HG02588 (cell line): ENCODE measurements around the gene ACTA1.
"Not testable (repeated sequence)": the region's sequence is repeated elsewhere in the genome, so short reads cannot be mapped to it uniquely, and the experiment has no call there.

Experiments used
- ATAC-seq: cut with Tn5 transposase; IDR thresholded peaks from one replicate; pipeline ENCODE4 v1.9.1; 2021; ENCODE audit warnings: mild to moderate bottlenecking, moderate library complexity; ENCODE audit not compliant: unreplicated experiment

The ACTA1 gene

DNA sequence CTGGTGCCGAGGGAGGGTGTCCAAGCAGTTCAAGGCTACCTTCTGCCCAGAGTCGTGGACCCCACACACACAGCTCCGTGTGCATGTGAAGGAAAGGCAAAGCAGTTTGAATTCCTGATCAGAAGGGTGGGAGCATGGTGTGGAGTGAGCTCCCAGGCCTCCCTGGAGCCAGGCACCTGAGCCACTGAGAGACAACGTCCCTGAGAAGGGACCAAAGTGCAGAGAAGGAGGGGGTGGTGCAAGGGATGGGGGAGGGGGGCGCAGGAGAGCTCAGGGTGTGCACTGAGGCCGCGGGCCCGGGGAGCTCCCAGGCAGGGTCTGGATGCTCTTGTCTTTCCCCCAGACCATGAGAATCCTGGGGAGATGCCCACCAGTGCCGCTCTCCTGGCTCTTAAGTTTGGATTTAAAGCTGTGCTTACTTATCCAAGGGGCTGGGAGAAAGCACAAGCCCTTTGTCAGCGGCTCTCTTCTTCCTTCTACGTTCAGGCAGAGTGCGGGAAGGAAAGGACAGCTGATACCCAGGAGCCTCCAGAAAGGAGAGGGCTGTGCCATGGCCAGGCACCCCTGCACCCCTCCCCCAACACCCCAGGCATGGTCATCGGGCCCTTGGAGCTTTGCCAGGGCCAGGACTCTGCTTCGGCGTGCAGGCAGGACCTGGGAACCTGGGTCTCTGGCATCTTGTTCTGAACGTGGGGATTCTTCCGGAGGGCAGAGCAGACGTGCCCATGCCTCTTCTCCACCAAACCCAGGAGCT, 24.1 kb downstream of the ACTA1 start:
- no peak for ATAC-seq

DNA sequence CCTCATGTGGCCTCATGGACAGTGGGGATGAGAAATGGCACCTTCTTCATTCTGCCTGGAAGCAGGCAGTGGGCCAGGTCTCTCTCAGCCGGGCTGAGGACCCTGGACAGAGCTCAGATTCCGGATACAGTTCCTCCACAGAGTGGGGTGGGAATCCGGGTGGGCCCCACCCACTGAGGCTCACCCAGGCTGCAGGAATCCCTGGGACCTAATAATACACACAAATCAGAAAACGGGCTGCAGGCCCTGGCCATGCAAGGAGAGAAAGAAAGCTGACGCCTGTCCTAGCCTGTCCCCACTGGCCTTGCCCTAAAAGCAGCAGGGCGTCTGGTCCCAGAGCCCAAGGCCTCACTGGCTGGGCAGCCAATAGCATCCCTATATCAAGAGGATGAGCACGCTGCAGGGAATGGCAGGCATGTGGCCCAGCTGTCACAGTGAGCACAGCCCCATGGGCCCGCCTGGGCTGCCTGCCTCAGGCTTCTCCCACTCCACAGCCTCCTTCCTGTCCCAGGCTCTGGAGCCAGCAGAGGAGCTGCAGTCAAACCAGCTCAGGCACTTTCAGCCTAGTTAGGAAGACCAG, 25.3 kb downstream of the ACTA1 start:
- ATAC-seq, result no peak

DNA sequence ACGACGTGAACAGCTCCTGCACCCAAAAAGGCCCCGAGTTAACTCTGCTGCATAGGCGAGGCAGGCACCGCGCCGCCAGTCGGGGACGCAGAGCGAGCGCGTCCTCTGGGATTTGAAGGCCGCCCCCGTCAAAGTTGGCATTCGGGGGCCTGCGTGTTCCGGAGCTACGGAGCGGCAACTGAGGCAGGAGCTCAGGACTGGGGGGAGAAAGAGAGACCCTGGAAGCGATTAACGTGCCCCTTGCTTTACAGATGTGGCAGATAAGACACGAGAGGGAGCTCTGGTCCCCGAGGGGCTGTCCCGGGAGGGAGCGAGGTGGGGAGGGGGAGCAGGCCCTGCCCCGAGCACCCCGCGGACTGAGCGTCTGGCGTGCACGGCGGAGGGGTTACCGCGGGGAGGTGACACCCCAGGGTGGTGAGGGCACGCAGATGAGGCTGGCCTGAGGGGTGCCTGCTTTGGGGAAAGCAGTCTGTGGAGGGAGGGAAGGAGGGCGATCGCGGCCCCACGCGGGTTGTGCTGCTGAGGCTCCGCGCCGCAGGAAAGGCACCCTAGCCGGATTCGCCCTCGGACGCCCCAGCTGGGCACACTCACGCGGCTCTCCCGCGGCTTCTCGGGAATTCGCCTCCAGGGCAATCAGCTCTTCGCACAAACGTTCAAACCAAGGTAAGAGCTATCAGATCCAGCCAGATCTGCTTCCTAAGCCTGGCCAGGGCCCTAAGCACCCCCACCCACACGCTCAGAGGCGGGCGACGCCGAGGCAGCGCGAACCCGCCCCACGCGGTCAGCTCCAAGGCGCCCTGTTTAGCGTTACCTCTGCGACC, 26.5 kb downstream of the ACTA1 start:
- ATAC-seq, result no peak

DNA sequence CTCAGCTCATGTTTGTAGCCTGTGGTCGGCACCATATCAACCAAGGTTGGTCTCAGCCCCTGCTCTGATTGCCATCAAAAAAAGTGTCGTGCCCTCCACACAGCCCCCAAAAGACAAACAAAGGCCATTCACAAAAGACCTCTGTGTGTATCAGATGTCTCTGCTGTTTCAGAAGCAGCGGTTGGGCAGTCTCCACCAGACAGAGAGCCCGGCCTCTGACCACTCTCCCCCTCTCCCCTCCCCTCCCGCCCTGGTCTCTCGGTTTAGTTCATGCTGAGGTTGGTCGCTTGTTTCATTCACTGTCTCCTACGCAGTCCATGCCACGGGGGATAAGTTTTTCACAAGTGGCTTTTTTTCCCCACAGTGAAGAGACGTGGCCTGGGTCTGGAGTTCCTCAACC, 27.1 kb downstream of the ACTA1 start:
- no peak for ATAC-seq

DNA sequence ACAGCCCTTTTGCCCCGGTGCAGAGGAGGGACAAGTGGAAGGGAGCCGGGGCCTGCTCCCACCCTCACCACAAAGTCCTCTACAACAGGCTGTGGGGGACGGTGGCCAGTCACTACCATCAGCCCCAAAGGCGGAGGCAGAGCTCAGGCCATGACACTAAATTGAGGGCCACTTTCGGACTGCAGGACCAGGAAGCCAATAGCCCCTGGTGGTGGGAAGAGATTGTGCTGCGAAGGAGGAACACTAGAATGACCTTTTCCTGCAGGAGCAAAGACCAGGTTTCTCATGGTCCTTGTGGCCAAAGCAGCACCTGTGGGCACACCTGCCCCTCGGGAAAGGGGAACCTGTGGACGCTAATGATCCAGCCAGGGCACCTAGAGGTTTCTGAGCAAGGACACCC, 30.3 kb downstream of the ACTA1 start:
- no peak for ATAC-seq

DNA sequence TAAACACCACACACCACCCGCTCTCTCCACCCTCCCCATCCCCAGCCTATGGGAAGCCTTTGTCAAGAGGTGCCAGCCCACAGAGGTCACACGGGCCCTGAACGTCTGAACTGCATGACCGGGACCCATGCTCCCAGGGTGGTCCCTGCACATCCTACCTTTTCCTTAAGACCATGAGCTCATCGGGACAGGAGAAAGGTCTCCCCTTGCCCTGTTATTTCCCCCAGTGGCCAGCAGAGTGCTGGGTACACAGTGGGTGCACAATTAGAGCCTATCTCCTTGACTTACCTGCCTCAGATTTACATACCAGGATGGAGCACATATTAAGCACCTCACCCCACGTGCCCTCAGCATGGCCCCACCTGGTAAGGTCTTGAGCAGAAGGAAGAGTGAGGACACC, 30.9 kb downstream of the ACTA1 start:
- ATAC-seq, result no peak

DNA sequence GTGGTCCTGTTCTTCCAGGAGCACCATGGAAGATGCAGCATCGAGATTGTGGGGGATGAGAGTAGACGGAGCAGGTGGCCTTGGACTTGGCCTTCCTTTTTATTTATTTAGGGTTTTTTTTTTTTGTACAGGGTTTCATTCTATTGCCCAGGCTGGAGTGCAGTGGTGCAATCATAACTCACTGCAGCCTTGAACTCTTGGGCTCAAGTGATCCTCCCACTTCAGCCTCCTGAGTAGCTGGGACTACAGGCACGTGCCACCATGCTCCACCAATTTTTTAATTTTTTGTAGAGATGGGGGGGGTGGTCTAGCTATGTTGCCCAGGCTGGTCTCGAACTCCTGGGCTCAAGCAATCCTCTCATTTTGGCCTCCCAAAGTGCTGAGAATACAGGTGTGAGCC, 31.6 kb downstream of the ACTA1 start:
- not testable (repeated sequence) for ATAC-seq

DNA sequence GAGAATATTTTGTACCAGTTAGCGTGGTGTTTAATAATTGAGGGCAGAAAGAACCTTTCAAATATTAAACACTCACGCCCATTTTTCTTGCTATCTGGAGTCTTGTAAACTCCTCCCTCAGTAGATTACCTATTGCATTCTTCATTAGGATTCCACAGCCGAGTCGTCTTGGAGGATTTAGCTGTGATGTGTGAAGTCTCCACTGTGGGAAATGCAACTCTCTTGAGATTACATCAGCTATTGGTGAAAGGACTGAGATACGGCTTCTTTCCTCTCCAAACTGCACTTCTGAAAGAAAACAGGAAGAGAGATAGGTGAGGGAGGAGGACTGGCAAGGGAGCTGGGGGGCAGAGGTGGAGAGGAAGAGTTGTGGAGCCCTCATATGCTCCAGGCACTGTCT, 36.1 kb downstream of the ACTA1 start:
- no peak for ATAC-seq

DNA sequence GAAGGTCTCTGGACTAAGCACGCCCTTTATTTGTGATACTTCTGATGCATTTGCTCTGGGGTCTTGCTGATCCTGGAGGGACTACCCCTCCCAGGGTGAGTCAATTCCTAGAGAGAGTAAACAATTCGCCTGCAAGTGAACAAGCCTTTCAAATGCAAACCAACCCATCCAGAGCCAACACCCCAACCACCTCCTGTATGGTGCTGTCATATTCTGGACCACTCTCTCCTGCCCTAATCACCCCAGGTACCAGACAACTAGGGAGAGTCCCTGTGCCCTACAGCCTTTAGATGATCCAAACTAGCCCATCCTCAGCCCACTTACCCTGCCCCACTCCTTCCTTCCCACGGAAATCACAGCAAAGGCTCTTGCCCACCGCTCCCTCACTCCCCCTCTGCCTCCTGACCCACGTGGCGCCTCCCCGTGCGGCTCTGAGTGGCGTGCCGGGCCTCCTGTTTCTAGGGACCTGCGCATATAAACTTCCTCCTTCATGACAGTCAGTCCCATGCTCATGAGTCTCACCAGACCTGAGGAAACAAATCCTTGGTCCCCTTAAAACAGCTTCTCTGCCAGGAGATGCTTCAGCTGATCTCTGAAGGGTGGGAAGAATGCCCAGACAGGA, 37.2 kb downstream of the ACTA1 start:
- ATAC-seq, result no peak

DNA sequence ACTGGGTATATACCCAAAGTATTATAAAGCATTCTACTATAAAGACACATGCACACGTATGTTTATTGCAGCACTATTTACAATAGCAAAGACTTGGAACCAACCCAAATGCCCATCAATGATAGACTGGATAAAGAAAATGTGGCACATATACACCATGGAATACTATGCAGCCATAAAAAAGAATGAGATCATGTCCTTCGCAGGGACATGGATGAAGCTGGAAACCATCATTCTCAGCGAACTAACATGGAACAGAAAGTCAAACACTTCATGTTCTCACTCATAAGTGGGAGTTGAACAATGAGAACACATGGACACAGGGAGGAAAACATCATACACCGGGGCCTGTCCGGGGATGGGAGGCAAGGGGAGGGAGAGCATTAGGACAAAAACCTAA, 39.4 kb downstream of the ACTA1 start:
- ATAC-seq, result not testable (repeated sequence)

DNA sequence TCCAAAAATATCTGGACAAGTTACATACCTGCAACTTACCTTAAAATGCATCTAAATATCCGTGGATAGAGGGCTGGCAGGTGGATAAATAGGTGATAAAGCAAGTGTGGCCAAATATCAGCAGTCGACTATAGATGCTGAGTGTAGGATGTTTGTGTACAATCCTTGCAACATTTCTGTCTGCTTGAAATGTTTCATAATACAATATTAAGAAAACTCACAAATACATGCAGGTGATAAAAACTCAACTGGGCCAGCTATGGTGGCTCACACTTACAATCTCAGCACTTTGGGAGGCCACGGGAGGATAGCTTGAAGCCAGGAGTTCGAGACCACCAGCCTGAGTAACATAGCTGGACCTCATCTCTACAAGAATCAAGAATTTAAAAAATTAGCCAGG, 41.0 kb downstream of the ACTA1 start:
- no peak for ATAC-seq

DNA sequence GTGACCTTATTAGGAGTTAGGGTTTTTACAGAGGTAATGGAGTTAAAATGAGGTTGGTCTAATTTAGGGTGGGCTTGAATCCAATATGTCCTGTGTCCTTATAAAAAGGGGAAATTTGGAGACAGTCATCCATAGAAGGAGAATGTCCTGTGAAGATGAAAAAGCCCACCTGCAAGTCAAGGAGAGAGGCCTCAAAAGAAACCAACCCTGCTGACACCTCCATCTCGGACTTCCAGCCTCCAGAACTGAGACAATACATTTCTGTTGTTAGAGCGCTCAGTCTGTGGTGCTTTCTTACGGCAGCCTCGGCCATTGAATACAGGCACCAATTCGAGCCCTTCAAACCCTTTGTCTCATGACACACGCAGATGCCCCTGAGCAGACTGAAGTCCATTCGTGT, 43.8 kb downstream of the ACTA1 start:
- no peak for ATAC-seq

DNA sequence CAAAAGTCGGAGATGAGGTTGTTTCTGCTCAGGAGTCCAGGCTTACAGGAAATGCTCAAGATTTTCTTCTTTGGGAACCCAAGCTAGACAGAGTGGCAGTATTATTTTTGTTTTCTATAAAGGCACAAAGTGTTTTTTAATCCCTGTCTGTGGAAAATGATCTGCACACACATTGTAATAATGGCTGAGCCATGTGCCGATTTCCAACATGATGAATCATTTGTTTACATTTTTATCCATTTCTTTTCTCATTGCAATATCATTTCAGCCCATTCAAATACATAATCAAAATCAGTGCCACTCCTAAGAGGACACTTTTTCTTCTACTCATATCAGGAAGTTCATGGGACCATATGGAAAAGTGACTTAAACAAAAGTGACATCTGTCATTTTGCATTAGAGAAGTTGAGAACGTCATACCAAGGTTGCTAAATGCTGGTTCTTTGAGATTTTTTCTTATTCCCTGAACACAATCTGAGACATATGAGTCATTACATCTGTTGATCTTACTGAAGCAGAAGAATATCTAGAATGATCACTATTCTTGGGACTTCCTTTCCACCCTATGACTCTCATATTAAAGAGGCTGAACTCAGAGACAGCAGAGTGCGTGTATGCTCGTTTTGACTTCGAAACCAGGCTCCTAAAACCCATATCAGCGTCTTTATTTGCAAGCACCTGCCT, 44.9 kb downstream of the ACTA1 start:
- no peak for ATAC-seq

DNA sequence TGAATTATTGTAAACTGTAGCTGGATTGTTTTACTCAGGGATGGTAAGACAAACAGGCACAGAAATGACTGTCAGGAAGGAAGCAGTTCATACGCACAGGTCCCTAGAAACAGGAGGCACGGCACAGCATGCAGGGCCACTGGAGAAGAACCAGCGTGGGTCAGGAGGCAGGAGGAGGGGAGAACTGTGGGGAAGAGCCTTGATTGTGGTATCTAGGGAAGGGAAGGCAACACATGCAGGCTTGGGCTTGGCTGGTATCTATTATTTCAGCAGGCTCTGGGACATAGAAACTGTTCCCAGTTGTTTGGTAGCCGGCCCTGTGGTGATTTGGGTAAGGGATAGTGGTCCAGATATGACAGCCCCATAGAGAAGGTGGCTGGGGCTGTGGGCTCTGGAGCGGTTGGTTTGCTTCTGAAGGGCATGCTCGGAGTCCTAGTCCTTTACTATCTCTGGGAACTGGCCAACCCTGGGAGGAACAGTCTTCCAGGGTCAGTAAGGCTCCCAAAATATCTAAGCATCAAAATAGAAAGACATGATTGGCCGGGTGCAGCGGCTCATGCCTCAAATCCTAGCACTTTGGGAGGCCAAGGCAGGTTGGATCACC, 47.9 kb downstream of the ACTA1 start:
- no peak for ATAC-seq

DNA sequence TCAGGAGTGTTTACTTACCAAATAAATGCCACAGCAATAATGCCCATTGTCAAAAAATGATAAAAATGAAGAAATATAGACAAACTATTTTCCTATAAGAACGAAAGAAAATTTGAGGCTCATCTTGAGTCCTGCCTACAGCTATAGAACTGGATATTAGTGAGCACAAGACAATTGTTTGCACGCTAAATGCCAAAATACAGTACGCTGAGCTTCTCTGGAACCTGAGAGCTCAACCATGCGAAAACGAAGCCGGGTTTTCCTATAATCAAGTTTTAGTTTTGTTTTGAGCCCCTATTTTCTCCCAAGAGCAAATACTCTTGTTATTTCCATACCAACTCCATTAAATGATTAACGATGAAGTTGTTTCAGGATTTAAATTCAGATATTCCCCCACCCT, 49.1 kb downstream of the ACTA1 start:
- no peak for ATAC-seq

DNA sequence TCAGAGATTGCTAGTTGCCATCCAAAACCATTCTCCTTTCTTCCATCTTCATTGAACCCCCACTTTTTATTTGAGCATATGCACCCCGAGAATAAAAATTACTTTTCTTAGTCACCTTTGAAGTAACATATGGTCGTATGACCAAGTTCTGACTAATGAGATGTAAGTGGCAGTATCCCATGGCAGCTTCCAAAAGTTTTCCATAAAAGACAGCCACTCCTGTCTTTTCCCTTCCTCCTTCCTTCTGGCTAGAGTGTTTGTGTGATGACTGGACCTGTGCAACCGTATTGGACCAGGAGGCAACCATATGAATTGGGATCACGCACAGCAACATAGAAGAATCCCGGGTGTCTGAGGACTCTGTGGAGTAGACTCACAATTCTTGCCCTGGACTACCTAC, 49.9 kb downstream of the ACTA1 start:
- ATAC-seq, result no peak

DNA sequence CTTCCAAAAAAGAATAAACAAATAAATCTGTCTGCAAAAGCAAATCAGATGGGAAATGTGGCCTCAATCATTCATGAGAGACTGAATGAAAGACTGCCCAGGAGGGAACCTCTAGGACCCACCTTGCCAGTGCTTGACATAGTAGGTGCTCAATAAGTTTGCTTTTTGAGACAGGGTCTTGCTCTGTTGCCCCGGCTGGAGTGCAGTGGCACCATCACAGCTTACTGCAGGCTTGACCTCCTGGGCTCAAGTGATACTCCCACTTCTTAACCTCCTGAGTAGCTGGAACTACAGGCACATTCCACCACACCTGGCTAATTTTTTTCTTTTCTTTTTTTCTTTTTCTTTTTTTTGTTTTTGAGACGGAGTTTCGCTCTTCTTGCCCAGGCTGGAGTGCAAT, 50.7 kb downstream of the ACTA1 start:
- no peak for ATAC-seq
